ENCODE results near the gene ZNF446. TPM values are rescaled to one million over a fixed set of nuclear protein-coding genes. Genes with fewer than 3 reads are reported as not detected.

The ZNF446 gene
- total and polyA plus RNA-seq, 9 of the 15 experiments (the other 6 are each of a cell fraction or from before 2014, with no cell fraction given) = 0.07 to 4.8 (median 1.2) TPM

DNA sequence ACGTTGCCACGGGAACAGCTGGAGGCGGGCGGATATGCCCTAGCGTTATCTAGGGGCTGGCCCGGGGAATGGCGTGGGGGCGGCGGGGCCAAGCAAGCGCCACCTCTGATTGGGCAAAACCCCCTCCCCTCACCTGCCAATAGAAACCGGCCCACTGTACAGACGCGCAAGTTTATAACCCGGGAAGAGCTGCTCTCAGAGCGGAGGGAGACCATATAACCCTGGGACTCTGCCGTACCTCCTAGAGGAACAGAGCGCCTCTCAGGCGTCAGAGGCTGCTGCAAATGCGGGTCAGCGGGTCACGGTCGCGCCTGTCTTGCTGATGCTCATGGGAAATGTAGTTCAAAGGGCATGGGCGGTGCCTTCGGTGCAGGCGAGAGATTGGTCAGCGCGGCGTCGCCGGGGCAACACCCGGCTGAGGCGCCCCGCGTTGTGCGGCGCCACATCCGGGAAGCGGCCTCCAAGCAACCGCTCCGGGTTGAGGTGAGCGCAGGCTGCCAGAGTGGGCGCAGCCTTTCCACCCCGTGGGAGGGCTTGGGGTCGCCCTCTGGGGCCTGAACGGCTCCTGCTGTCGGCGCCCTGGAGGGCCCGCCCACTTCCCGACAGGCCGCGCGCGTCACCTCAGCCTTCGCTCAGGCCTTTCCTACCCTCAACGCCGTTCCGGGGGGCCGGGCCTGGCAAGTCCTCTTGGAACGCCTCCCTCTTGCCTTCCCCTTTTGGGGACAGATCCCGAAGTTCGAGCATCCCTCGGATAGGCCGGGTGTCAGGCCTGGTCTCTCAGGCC lies at the start of gene ZNF446 (continued):
- TF ChIP-seq MITF (IDR thresholded peaks at IDR 0.05) (no peak), MCM7 (IDR thresholded peaks at IDR 0.05) (no peak), DACH1 (IDR thresholded peaks at IDR 0.05; ENCODE audit: partially characterized antibody) (peak; percentile 82), CGGBP1 (CRISPR knock-in tag; IDR thresholded peaks at IDR 0.05) (no peak), KDM2B (CRISPR knock-in tag; IDR thresholded peaks at IDR 0.05) (no peak; the same call in 1 of the 2 replicates), KDM4B (IDR thresholded peaks at IDR 0.05; ENCODE audit: borderline replicate concordance in 2 of 2, low read depth in 1 of 2) (peak in 1 of 2 experiments; percentile 3; a peak in 1 of 4 replicates), GTF2E2 (tag; IDR thresholded peaks at IDR 0.05) (peak; percentile 60; the same call in 1 of the 2 replicates), TAF9B (IDR thresholded peaks at IDR 0.05; ENCODE audit: partially characterized antibody) (no peak), ZNF655 (CRISPR knock-in tag; IDR thresholded peaks at IDR 0.05) (no peak), KAT8 (IDR thresholded peaks at IDR 0.05; ENCODE audit: low read depth) (no peak), POLR3A (IDR thresholded peaks at IDR 0.05; ENCODE audit: borderline replicate concordance, extremely low read depth, insufficient read depth, insufficient read length) (no peak), ZBTB8A (IDR thresholded peaks at IDR 0.05; ENCODE audit: partially characterized antibody) (no peak), ZNF639 (CRISPR knock-in tag; conservative IDR thresholded peaks at IDR 0.05 in 1 of 2, IDR thresholded peaks at IDR 0.05 in 1 of 2) (peak in 1 of 2 experiments; percentile 71; a peak in 1 of 4 replicates)
- TF ChIP-seq, protein P1, sequence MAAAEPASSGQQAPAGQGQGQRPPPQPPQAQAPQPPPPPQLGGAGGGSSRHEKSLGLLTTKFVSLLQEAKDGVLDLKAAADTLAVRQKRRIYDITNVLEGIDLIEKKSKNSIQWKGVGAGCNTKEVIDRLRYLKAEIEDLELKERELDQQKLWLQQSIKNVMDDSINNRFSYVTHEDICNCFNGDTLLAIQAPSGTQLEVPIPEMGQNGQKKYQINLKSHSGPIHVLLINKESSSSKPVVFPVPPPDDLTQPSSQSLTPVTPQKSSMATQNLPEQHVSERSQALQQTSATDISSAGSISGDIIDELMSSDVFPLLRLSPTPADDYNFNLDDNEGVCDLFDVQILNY (CRISPR knock-in tag; IDR thresholded peaks at IDR 0.05) = no peak
- TF ChIP-seq, protein P2, sequence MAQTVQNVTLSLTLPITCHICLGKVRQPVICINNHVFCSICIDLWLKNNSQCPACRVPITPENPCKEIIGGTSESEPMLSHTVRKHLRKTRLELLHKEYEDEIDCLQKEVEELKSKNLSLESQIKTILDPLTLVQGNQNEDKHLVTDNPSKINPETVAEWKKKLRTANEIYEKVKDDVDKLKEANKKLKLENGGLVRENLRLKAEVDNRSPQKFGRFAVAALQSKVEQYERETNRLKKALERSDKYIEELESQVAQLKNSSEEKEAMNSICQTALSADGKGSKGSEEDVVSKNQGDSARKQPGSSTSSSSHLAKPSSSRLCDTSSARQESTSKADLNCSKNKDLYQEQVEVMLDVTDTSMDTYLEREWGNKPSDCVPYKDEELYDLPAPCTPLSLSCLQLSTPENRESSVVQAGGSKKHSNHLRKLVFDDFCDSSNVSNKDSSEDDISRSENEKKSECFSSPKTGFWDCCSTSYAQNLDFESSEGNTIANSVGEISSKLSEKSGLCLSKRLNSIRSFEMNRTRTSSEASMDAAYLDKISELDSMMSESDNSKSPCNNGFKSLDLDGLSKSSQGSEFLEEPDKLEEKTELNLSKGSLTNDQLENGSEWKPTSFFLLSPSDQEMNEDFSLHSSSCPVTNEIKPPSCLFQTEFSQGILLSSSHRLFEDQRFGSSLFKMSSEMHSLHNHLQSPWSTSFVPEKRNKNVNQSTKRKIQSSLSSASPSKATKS (CRISPR knock-in tag; IDR thresholded peaks at IDR 0.05) = no peak
